H1 (cell line): ENCODE measurements around the gene SPRYD3. TPM values are rescaled to one million over a fixed set of nuclear protein-coding genes. Genes with fewer than 3 reads are reported as not detected.

Source experiments
- CTCF ChIA-PET: fragments of 300-600 bp; sonication (Branson Sonifier 250); formaldehyde crosslinking; loops from one replicate; lab custom pipeline; 2021; ENCODE audit not compliant: partially characterized antibody; lab: Charles Lee
- POLR2A ChIA-PET: fragments of 300-600 bp; sonication (Branson Sonifier 250); formaldehyde crosslinking; loops from one replicate; lab custom pipeline; 2021; ENCODE audit warnings: inconsistent platforms; ENCODE audit not compliant: partially characterized antibody; lab: Charles Lee
- DNase-seq, 2 experiments: peaks; one replicate each; pipeline versions ENCODE4 v3.0.0 to v3.0.0-alpha.2; 2010 to 2022; ENCODE audit warnings: low spot score in 2 of 2, low read depth in 1 of 2, mixed read lengths in 1 of 2
- FAIRE-seq: peaks from 2 replicates; lab custom pipeline; 2011; peaks lifted over from hg19 to GRCh38; lab: Jason Lieb, UNC
- H2AFZ ChIP-seq: 2 replicates; pipeline ENCODE4 v1.8.1; 2012; ENCODE audit warnings: low read length, inconsistent platforms
- H2AK5ac ChIP-seq: 2 replicates; pipeline ENCODE4 v1.6.1; 2013; ENCODE audit warnings: low read depth, low read length
- H2BK120ac ChIP-seq: replicated peaks from 2 replicates; pipeline ENCODE3; 2013; ENCODE audit warnings: low read depth, low read length, inconsistent platforms
- H2BK12ac ChIP-seq: 2 replicates; pipeline ENCODE4 v1.6.1; 2013; ENCODE audit warnings: low read depth, low read length
- H2BK15ac ChIP-seq: 2 replicates; pipeline ENCODE4 v1.6.1; 2013; ENCODE audit warnings: low read length
- H2BK20ac ChIP-seq: 2 replicates; pipeline ENCODE4 v1.6.1; 2013; ENCODE audit warnings: low read length
- H2BK5ac ChIP-seq: 2 replicates; pipeline ENCODE4 v1.6.1; 2013; ENCODE audit warnings: low read depth, low read length
- H3K14ac ChIP-seq: 2 replicates; pipeline ENCODE4 v1.6.1; 2013; ENCODE audit warnings: inconsistent platforms; ENCODE audit not compliant: insufficient read length
- H3K18ac ChIP-seq: 2 replicates; pipeline ENCODE4 v1.6.1; 2013; ENCODE audit warnings: low read length; ENCODE audit errors: extremely low read depth
- H3K23ac ChIP-seq: 2 replicates; pipeline ENCODE4 v1.6.1; 2013; ENCODE audit warnings: inconsistent platforms; ENCODE audit not compliant: insufficient read length
- H3K23me2 ChIP-seq: 2 replicates; pipeline ENCODE4 v1.6.1; 2013; ENCODE audit warnings: low read depth, low read length
- H3K27ac ChIP-seq: 2 replicates; pipeline ENCODE4 v1.6.1; 2011; ENCODE audit warnings: low read depth, low read length, inconsistent platforms
- H3K27me3 ChIP-seq, 4 experiments: replicated peaks in 1 of 4; 1 replicate in 1 of 4; 2 replicates in 3 of 4; pipeline versions ENCODE4 v1.6.1 to v1.8.1; 2011 to 2013; ENCODE audit warnings: low read length in 3 of 4, mild to moderate bottlenecking in 3 of 4, inconsistent platforms in 2 of 4, mixed read lengths in 2 of 4, moderate library complexity in 1 of 4; ENCODE audit not compliant: control insufficient read depth in 3 of 4, insufficient read depth in 3 of 4; ENCODE audit errors: extremely low read depth in 1 of 4
- H3K36me3 ChIP-seq, 4 experiments: 2 replicates each; pipeline versions ENCODE4 v1.6.1 to v1.8.1; 2011 to 2013; ENCODE audit warnings: mild to moderate bottlenecking in 4 of 4, low read length in 3 of 4, moderate library complexity in 2 of 4, control low read depth in 1 of 4, inconsistent platforms in 1 of 4; ENCODE audit not compliant: insufficient read depth in 4 of 4, control insufficient read depth in 2 of 4
- H3K4ac ChIP-seq: replicated peaks from 2 replicates; pipeline ENCODE3; 2013; ENCODE audit warnings: low read length, low read depth, mixed read lengths, inconsistent platforms; ENCODE audit not compliant: insufficient read length
- H3K4me1 ChIP-seq, 4 experiments: replicated peaks in 1 of 4; 1 replicate in 1 of 4; 2 replicates in 3 of 4; pipeline versions ENCODE4 v1.6.1 to v1.8.1; 2011 to 2013; ENCODE audit warnings: low read length in 3 of 4, inconsistent platforms in 2 of 4, mixed read lengths in 1 of 4; ENCODE audit not compliant: insufficient read depth in 4 of 4, control insufficient read depth in 3 of 4
- H3K4me2 ChIP-seq, 2 experiments: 2 replicates each; pipeline versions ENCODE4 v1.6.1 to v1.8.1; 2011 to 2013; ENCODE audit warnings: low read depth in 2 of 2, low read length in 2 of 2, control low read depth in 1 of 2, inconsistent platforms in 1 of 2, mild to moderate bottlenecking in 1 of 2; ENCODE audit not compliant: insufficient read depth in 1 of 2
- H3K4me3 ChIP-seq, 4 experiments: fragments of 200-600, 300-600 bp in 1 of 4; sonication (generic), shearing (Covaris generic), sonication (Bioruptor Twin) in 1 of 4; 2 replicates each; pipeline versions ENCODE4 v1.5.1 to v1.8.1; 2011 to 2016; ENCODE audit warnings: low read length in 4 of 4, low read depth in 3 of 4, control low read depth in 2 of 4, inconsistent platforms in 2 of 4, mild to moderate bottlenecking in 2 of 4, mixed read lengths in 1 of 4, moderate library complexity in 1 of 4; ENCODE audit not compliant: insufficient read depth in 2 of 4; ENCODE audit errors: extremely low read depth in 1 of 4
- H3K56ac ChIP-seq: replicated peaks from 2 replicates; pipeline ENCODE3; 2013; ENCODE audit warnings: low read depth, mild to moderate bottlenecking, mixed read lengths, low read length, inconsistent platforms; ENCODE audit not compliant: insufficient read length
- H3K79me1 ChIP-seq: 2 replicates; pipeline ENCODE4 v1.6.1; 2013; ENCODE audit warnings: low read depth, low read length, control low read depth
- H3K79me2 ChIP-seq, 2 experiments: 2 replicates each; pipeline versions ENCODE4 v1.6.1 to v1.8.1; 2012 to 2013; ENCODE audit warnings: low read length in 2 of 2, mild to moderate bottlenecking in 2 of 2, inconsistent platforms in 1 of 2; ENCODE audit not compliant: insufficient read depth in 2 of 2, control insufficient read depth in 1 of 2
- H3K9ac ChIP-seq, 4 experiments: replicated peaks in 1 of 4; 1 replicate in 1 of 4; 2 replicates in 3 of 4; pipeline versions ENCODE4 v1.6.1 to v1.8.1; 2011 to 2013; ENCODE audit warnings: low read depth in 3 of 4, low read length in 3 of 4, control low read depth in 2 of 4, mild to moderate bottlenecking in 2 of 4, moderate library complexity in 2 of 4, inconsistent platforms in 1 of 4; ENCODE audit errors: extremely low read depth in 1 of 4
- H3K9me3 ChIP-seq, 2 experiments: 2 replicates each; pipeline versions ENCODE4 v1.6.1 to v1.8.1; 2012 to 2013; ENCODE audit warnings: mild to moderate bottlenecking in 2 of 2, moderate library complexity in 2 of 2, control low read depth in 1 of 2, inconsistent platforms in 1 of 2, low read depth in 1 of 2, low read length in 1 of 2, mixed read lengths in 1 of 2; ENCODE audit not compliant: insufficient read depth in 2 of 2
- H4K20me1 ChIP-seq, 2 experiments: replicated peaks in 1 of 2; 2 replicates each; pipeline versions ENCODE3 to v1.8.1; 2011 to 2013; ENCODE audit warnings: inconsistent platforms in 2 of 2, low read length in 2 of 2, mild to moderate bottlenecking in 1 of 2; ENCODE audit not compliant: insufficient read depth in 2 of 2, control insufficient read depth in 1 of 2
- H4K5ac ChIP-seq: 2 replicates; pipeline ENCODE4 v1.6.1; 2013; ENCODE audit warnings: low read length, low read depth, mixed read lengths, inconsistent platforms; ENCODE audit not compliant: insufficient read length
- H4K8ac ChIP-seq: 2 replicates; pipeline ENCODE4 v1.8.0; 2013; ENCODE audit warnings: mild to moderate bottlenecking, moderate library complexity, low read length, inconsistent platforms; ENCODE audit not compliant: insufficient read depth; ENCODE audit errors: extremely low read depth
- H4K91ac ChIP-seq: replicated peaks from 2 replicates; pipeline ENCODE3; 2013; ENCODE audit warnings: low read length, mixed read lengths, inconsistent platforms; ENCODE audit not compliant: insufficient read length
- CHD1 ChIP-seq: IDR thresholded peaks from 2 replicates; pipeline ENCODE4 v1.6.1; 2012; ENCODE audit warnings: low read depth, low read length, improper control_type of control experiment
- KDM1A ChIP-seq: fragments of 200-600, 300-600 bp; sonication (generic); IDR thresholded peaks from 2 replicates; pipeline ENCODE4 v1.7.1; 2016; ENCODE audit warnings: mild to moderate bottlenecking, low read length, borderline replicate concordance
- whole genome bisulfite sequencing, 2 experiments: shearing (Covaris generic) in 1 of 2; methylation state at CpG; one replicate each; pipeline versions ENCODE4 v1.1.6 to v1.1.7; 2013 to 2015; ENCODE audit warnings: low lambda C conversion rate in 2 of 2, mixed read lengths in 2 of 2, inconsistent platforms in 1 of 2, low coverage in 1 of 2, missing lambda C conversion rate in 1 of 2; ENCODE audit not compliant: insufficient replicate concordance in 2 of 2, insufficient coverage in 1 of 2, insufficient read length in 1 of 2; ENCODE audit errors: extremely low coverage in 1 of 2, missing lambda C conversion rate in 1 of 2; 5-methylcytosine and 5-hydroxymethylcytosine counted together
- polyA plus RNA-seq, 7 experiments: library from polyadenylated mRNA; depleted of rRNA in 3 of 7; stranded (reverse) in 5 of 7; unstranded in 2 of 7; fragments of >200 nt in 5 of 7; fragments of 200-250 nt in 2 of 7; gene quantifications; 1 replicate in 5 of 7; 2 replicates in 1 of 7; 4 replicates in 1 of 7; pipeline versions ENCODE4 v1.2.1 to v1.2.3, GENCODE V29; 2011 to 2013; ENCODE audit warnings: missing spikeins in 2 of 7, mixed read lengths in 2 of 7
- total RNA-seq: library from RNA; stranded (reverse); fragmentation: NEBNext Ultra II Directional; extraction: Animal tissue kit (Norgen Biotek cat#: 25700); gene quantifications from 2 replicates; pipeline ENCODE4 v1.2.1, GENCODE V29; 2021
- TF ChIP-seq, protein P1 (sequence below): IDR thresholded peaks from 2 replicates; pipeline ENCODE4 v1.6.1; 2012; ENCODE audit warnings: inconsistent platforms

The SPRYD3 gene
- total and polyA plus RNA-seq, 2 of the 8 experiments (the other 6 are each of a cell fraction or from before 2014, with no cell fraction given), result 6.8 to 8.0 TPM

DNA sequence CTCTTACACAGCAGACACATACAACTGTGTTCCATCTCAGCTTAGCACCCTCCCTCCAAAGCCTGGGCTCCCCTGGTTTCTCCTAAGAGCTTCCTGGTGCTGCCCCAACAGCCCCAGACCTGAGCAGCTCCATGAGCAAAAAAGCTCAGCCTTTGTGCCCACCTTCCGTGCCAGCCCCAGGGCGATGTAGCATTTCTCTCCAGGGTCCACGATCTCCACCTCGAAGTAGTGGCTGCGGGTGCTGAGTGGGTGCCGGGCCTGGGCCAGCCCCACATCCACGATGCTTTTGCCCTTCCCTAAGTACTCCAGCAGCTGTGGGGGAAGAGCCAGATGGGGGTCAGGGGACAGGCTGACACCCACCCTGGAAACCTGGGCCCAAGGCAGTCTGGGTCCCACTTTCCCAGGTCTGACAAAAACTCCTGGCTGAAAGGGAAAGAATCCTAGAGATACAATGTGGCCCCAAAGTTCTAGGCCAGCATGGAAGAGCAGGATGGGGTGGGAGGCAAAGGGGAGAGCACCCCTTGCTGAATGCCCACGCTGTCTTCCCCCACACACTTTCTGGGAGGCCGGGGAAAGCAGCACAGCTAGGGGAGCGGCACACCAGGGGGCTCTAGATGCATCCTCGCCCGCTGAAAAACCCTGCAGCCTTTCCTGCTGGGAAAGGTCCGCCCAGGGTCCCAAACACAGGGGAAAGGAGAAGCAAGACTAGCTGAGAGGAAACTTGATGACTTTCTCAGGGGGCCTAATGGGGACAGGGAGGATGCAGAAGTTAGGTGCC is 11.0 kb downstream of the SPRYD3 start:
- Histone ChIP-seq H3K9ac (no peak overlapping the region), H2BK120ac (no peak overlapping the region), H4K20me1 (peaks cover 2 to 6% of the 10 kb centered on the region in 2 experiments), H3K4me2 (no peak overlapping the region), H2AFZ (no peak overlapping the region), H3K23ac (no peak overlapping the region), H3K79me2 (no peaks in the 10 kb centered on the region), H3K27me3 (peaks cover 0 to 2% (median 0%) of the 10 kb centered on the region in 4 experiments; a peak in 2 of 7 replicates), H4K91ac (no peak overlapping the region), H3K56ac (no peak overlapping the region), H3K79me1 (no peaks in the 10 kb centered on the region), H2AK5ac (no peak overlapping the region), H3K4me1 (peaks cover 4 to 16% (median 10%) of the 10 kb centered on the region in 4 experiments), H3K14ac (no peak overlapping the region), H2BK20ac (no peak overlapping the region), H3K4me3 (no peak overlapping the region), H3K23me2 (no peaks in the 10 kb centered on the region), H2BK15ac (no peak overlapping the region), H3K18ac (no peak overlapping the region), H3K4ac (no peak overlapping the region), H4K8ac (peak overlapping the region; percentile 29; the same call in 1 of the 2 replicates), H2BK12ac (no peak overlapping the region), H3K9me3 (no peaks in the 10 kb centered on the region), H4K5ac (no peak overlapping the region), H3K27ac (no peak overlapping the region), H3K36me3 (no peaks in the 10 kb centered on the region), H2BK5ac (no peak overlapping the region)
- DNase-seq (no peak), FAIRE-seq (no peak)
- ChIA-PET CTCF (interaction anchor here (1.0 to 22.4 kb wide), 10 partner anchors 12 to 183 kb away, joined by 3 to 531 read pairs (median 53); partner anchors contain the start of genes IGFBP6, SOAT2, SPRYD3 and TNS2), POLR2A (interaction anchor here (0.9 to 1.2 kb wide), 2 partner anchors 11 to 31 kb away, joined by 3 read pairs; partner anchors contain the start of gene SPRYD3)
- TF ChIP-seq, protein P1, sequence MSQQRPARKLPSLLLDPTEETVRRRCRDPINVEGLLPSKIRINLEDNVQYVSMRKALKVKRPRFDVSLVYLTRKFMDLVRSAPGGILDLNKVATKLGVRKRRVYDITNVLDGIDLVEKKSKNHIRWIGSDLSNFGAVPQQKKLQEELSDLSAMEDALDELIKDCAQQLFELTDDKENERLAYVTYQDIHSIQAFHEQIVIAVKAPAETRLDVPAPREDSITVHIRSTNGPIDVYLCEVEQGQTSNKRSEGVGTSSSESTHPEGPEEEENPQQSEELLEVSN, result no peak
- TF ChIP-seq CHD1 (no peak), KDM1A (no peak)
- WGBS, 2 experiments, result 79% methylated on average over 12 of the region's 13 CpGs; no CpG with 5 or more reads in 1 of the 2 experiments
